Adrenal gland (tissue), 5 donors: ENCODE data around the gene DYNC1LI1.

Source experiments
- CTCF ChIP-seq, 6 experiments: fragments of 450-650 bp in 4 of 6; fragments of 200-600 bp in 2 of 6; sonication (generic) in 1 of 6; IDR thresholded peaks; 1 replicate in 5 of 6; 2 replicates in 1 of 6; pipeline versions ENCODE4 v1.5.1 to v1.8.0; 2016 to 2021; ENCODE audit warnings: antibody characterized with exemption in 6 of 6, mild to moderate bottlenecking in 2 of 6, moderate library complexity in 1 of 6
- POLR2A ChIP-seq, 2 donors: fragments of 450-650 bp; IDR thresholded peaks; one replicate each; pipeline ENCODE4 v1.6.1; 2017; ENCODE audit warnings: antibody characterized with exemption in 2 of 2, mild to moderate bottlenecking in 2 of 2, moderate library complexity in 1 of 2
- donor health status: DM: no; HTN: no; CAD: no.

GRCh38 chr3:32498252-32498651 is 72.4 kb downstream of the DYNC1LI1 start:
- TF ChIP-seq POLR2A (IDR thresholded peaks at IDR 0.05) (no peak), CTCF (IDR thresholded peaks at IDR 0.05) (no peak)
